Coronary artery (tissue), 2 donors: Measurements from ENCODE around the gene ADAMTSL4.
A peak's percentile ranks its signal among the peaks of the same experiment; 100 is the strongest.
"Not testable (repeated sequence)": the region's sequence is repeated elsewhere in the genome, so short reads cannot be mapped to it uniquely, and the experiment has no call there.

ENCODE experiments used
- DNase-seq: peaks from one replicate; pipeline ENCODE4 v3.0.0-alpha.2; 2017; ENCODE audit warnings: low spot score
- H3K27ac ChIP-seq, 2 donors: fragments of 200-600 bp; sonication (generic); one replicate each; pipeline ENCODE4 v1.5.1; 2016 to 2019
- H3K4me3 ChIP-seq: fragments of 200-600 bp; sonication (generic); 2 replicates; pipeline ENCODE4 v1.5.1; 2016; ENCODE audit warnings: mild to moderate bottlenecking, moderate library complexity
- TF ChIP-seq, protein P1 (sequence below): fragments of 200-600 bp; sonication (generic); IDR thresholded peaks from one replicate; pipeline ENCODE4 v1.5.1; 2019; ENCODE audit warnings: antibody characterized with exemption

The ADAMTSL4 gene

DNA sequence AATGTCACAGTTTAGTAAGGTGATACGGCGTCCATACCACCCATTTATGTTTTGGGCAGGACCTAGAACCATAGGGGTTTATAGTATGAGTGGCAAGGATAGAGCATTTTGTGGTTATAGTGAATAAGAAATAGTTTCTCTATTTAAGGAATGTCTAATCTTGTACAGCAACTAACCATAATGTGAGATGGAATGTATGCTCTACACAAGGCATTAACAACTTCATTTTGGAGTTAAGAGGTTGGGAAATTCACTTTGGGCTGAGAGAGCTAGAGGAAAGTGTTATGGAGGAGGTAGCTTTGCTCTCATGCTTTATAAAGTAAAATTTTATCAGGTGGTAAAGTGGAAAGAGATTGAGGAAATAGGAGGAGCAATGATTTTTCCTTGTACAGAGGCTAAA, 33.2 kb downstream of the ADAMTSL4 start:
- TF ChIP-seq, protein P1, sequence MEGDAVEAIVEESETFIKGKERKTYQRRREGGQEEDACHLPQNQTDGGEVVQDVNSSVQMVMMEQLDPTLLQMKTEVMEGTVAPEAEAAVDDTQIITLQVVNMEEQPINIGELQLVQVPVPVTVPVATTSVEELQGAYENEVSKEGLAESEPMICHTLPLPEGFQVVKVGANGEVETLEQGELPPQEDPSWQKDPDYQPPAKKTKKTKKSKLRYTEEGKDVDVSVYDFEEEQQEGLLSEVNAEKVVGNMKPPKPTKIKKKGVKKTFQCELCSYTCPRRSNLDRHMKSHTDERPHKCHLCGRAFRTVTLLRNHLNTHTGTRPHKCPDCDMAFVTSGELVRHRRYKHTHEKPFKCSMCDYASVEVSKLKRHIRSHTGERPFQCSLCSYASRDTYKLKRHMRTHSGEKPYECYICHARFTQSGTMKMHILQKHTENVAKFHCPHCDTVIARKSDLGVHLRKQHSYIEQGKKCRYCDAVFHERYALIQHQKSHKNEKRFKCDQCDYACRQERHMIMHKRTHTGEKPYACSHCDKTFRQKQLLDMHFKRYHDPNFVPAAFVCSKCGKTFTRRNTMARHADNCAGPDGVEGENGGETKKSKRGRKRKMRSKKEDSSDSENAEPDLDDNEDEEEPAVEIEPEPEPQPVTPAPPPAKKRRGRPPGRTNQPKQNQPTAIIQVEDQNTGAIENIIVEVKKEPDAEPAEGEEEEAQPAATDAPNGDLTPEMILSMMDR: no peak
- Histone ChIP-seq H3K4me3 (no peak overlapping the region), H3K27ac (no peak overlapping the region)
- no peak for DNase-seq

GRCh38 chr1:150596095-150596892, 47.1 kb downstream of the ADAMTSL4 start:
- Histone ChIP-seq H3K4me3 (no peak overlapping the region), H3K27ac (no peak overlapping the region)
- no peak for DNase-seq
- TF ChIP-seq, protein P1: no peak

DNA sequence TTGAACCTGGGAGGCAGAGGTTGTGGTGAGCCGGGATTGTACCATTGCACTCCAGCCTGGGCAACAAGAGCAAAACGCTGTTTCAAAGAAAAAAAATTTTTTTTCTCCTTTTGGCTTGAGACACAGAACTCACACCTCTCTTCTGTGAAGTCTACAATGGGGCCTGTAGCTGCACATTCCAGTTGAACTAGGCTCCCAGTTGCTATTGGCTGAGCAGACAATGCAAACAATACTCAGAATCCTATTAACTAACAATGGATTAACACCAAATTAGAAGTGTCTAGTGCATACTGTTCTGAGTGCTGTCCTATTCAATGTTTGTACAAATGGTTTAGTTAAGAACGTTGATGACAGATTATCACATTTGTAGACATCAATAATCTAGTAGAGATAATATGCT, 47.8 kb downstream of the ADAMTSL4 start:
- H3K27ac ChIP-seq: no peak overlapping the region
- no peak for DNase-seq
- TF ChIP-seq, protein P1: no peak

GRCh38 chr1:150598346-150598745, 49.1 kb downstream of the ADAMTSL4 start:
- not testable (repeated sequence) for H3K27ac ChIP-seq, H3K4me3 ChIP-seq, DNase-seq

More for the DNA sequence above, 47.8 kb downstream of the ADAMTSL4 start:
- H3K4me3 ChIP-seq: no peak overlapping the region

DNA sequence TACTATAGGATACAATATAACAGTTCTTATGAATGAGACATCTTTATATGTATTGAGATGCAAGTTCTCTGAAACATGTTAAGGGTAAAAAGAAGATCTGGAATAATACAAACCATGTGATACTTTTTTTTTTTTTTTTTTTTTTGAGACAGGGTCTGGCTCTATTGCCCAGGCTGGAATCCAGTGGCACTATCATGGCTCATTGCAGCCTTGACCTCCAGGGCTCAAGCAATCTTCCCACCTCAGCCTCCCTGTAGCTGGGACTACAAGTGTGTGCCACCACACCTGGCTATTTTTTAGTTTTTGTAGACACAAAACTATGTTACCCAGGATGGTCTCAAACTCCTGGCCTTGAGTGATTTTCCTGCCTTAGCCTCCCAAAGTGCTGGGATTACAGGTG, 52.3 kb downstream of the ADAMTSL4 start:
- TF ChIP-seq, protein P1: no peak
- Histone ChIP-seq H3K4me3 (no peak overlapping the region), H3K27ac (no peak overlapping the region)
- DNase-seq: no peak

- not testable (repeated sequence) for H3K4me3 ChIP-seq, H3K27ac ChIP-seq, DNase-seq
Observed at GRCh38 chr1:150602372-150602771, 53.2 kb downstream of the ADAMTSL4 start.

DNA sequence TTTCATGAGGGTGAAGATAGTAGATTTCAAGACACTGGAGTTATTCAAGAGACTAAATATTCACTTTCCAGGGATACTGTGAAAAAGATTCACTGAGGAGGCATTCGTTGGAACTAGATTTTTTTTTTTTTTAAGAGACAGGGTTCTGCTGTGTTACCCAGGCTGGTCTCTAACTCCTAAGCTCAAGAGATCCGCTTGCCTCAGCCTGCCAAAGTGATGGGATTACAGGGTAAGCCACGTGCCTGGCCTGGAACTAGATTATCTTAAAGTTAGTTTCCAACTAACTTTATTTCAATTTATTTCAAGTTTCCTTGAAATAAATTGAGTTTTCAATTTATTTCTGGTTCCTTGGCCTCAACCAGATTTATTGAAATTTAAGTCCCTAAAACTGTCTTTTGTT, 54.5 kb downstream of the ADAMTSL4 start:
- DNase-seq: no peak
- H3K27ac ChIP-seq: no peak overlapping the region
- TF ChIP-seq, protein P1: no peak

DNA sequence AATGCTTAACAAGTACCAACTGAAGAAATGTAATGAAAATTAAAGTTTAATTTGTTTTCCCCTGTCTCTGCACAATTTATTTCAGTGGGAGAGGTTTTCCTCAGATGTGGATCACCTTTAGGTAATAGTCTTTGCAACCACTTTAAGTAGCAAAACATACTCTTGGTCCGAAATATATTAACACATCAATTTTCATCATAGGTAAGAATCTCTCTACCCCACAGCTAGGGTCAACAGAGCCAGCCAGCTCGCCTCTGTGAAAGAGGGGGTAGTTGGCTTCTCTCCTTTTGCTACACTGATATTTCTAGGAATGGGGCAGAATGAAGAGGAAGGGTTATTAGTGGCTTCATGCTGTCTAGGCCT, 55.0 kb downstream of the ADAMTSL4 start:
- Histone ChIP-seq H3K4me3 (no peak overlapping the region), H3K27ac (peak overlapping the region; percentile 54 to 81)
- DNase-seq: no peak
- TF ChIP-seq, protein P1: no peak

More for the DNA sequence above, 54.5 kb downstream of the ADAMTSL4 start:
- H3K4me3 ChIP-seq: no peak overlapping the region

DNA sequence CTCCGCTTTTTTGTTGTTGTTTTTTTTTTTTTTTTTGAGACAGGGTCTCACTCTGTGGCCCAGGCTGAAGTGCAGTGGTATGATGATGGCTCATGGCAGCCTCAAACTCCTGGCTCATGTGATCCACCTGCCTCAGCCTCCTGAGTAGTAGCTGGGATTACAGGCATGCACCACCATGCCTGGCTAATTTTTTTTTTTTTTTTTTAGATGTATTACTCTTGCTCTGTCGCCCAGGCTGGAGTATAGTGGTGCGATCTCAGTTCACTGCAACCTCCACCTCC, 56.2 kb downstream of the ADAMTSL4 start:
- H3K27ac ChIP-seq: peak overlapping the region; percentile 31 to 81
- H3K4me3 ChIP-seq, DNase-seq: not testable (repeated sequence)
